IMR-90 (cell line): ENCODE results near the gene MRPL21. TPM values are rescaled to one million over a fixed set of nuclear protein-coding genes. Genes with fewer than 3 reads are reported as not detected.

Experiments
- ATAC-seq: fragments of 200-7000 bp; cut with Tn5 transposase; 2 replicates; pipeline ENCODE4 v1.9.1; 2020; ENCODE audit warnings: low read depth, mild to moderate bottlenecking, moderate library complexity
- BruUV-seq: library from RNA; stranded (reverse); fragments of 400-500 nt; replicated peaks from 2 replicates; lab custom pipeline; 2021; lab: Mats Ljungman, UMichigan
- CTCF ChIA-PET: fragments of 300-600 bp; formaldehyde crosslinking; extraction: SDS; loops from one replicate; lab custom pipeline; 2021; ENCODE audit warnings: antibody characterized with exemption; lab: Yijun Ruan, JAX
- POLR2A ChIA-PET: fragments of 300-600 bp; sonication (Branson Sonifier 250); formaldehyde crosslinking; loops from one replicate; lab custom pipeline; 2022; ENCODE audit warnings: antibody characterized with exemption; ENCODE audit not compliant: unreplicated experiment; lab: Charles Lee
- DNase-seq: peaks from one replicate; pipeline ENCODE4 v3.0.0; 2013
- H2AFZ ChIP-seq: replicated peaks from 2 replicates; pipeline ENCODE3; 2013; ENCODE audit warnings: low read length, mild to moderate bottlenecking; ENCODE audit not compliant: poor library complexity
- H2AK5ac ChIP-seq: 2 replicates; pipeline ENCODE4 v1.6.1; 2013; ENCODE audit warnings: low read depth, low read length, inconsistent platforms
- H2AK9ac ChIP-seq: replicated peaks from 2 replicates; pipeline ENCODE3; 2013; ENCODE audit warnings: mild to moderate bottlenecking, low read depth, low read length, moderate library complexity; ENCODE audit not compliant: poor library complexity
- H2BK120ac ChIP-seq: 2 replicates; pipeline ENCODE4 v1.6.1; 2013; ENCODE audit warnings: low read depth, low read length, inconsistent platforms
- H2BK15ac ChIP-seq: 3 replicates; pipeline ENCODE4 v1.6.1; 2013; ENCODE audit warnings: low read depth, low read length, inconsistent platforms
- H2BK20ac ChIP-seq: 2 replicates; pipeline ENCODE4 v1.6.1; 2013; ENCODE audit warnings: low read depth, mild to moderate bottlenecking, inconsistent platforms, low read length, moderate library complexity
- H2BK5ac ChIP-seq: 2 replicates; pipeline ENCODE4 v1.6.1; 2013; ENCODE audit warnings: mild to moderate bottlenecking, low read depth, low read length, inconsistent platforms; ENCODE audit not compliant: poor library complexity, severe bottlenecking
- H3K14ac ChIP-seq: replicated peaks from 2 replicates; pipeline ENCODE4 v1.6.1; 2013; ENCODE audit warnings: low read depth, low read length, inconsistent platforms
- H3K18ac ChIP-seq: 2 replicates; pipeline ENCODE4 v1.6.1; 2013; ENCODE audit warnings: low read depth, low read length, control low read depth
- H3K23ac ChIP-seq: 2 replicates; pipeline ENCODE4 v1.6.1; 2013; ENCODE audit warnings: low read depth, low read length, inconsistent platforms
- H3K27ac ChIP-seq: 2 replicates; pipeline ENCODE4 v1.5.1; 2013; ENCODE audit warnings: mild to moderate bottlenecking, control low read depth, low read length; ENCODE audit not compliant: insufficient read depth
- H3K27me3 ChIP-seq: 2 replicates; pipeline ENCODE4 v1.6.1; 2013; ENCODE audit warnings: low read length; ENCODE audit not compliant: control insufficient read depth, insufficient read depth
- H3K36me3 ChIP-seq: 2 replicates; pipeline ENCODE4 v1.6.1; 2013; ENCODE audit warnings: low read length, mixed read lengths; ENCODE audit not compliant: control insufficient read depth, insufficient read depth
- H3K4ac ChIP-seq: 2 replicates; pipeline ENCODE4 v1.6.1; 2013; ENCODE audit warnings: low read depth, low read length, inconsistent platforms
- H3K4me1 ChIP-seq: 2 replicates; pipeline ENCODE4 v1.6.1; 2013; ENCODE audit warnings: low read length, mixed read lengths; ENCODE audit not compliant: control insufficient read depth, insufficient read depth
- H3K4me2 ChIP-seq: 2 replicates; pipeline ENCODE4 v1.6.1; 2013; ENCODE audit warnings: low read depth, mild to moderate bottlenecking, control low read depth, low read length, moderate library complexity
- H3K4me3 ChIP-seq: 2 replicates; pipeline ENCODE4 v1.5.1; 2013; ENCODE audit warnings: low read depth, mild to moderate bottlenecking, control low read depth, low read length, moderate library complexity; ENCODE audit not compliant: insufficient read depth
- H3K56ac ChIP-seq: 2 replicates; pipeline ENCODE4 v1.6.1; 2013; ENCODE audit warnings: low read length, inconsistent platforms; ENCODE audit not compliant: insufficient read depth; ENCODE audit errors: extremely low read depth
- H3K79me1 ChIP-seq, 2 experiments: 2 replicates each; pipeline ENCODE4 v1.6.1; 2013; ENCODE audit warnings: low read length in 2 of 2, inconsistent platforms in 1 of 2, low read depth in 1 of 2
- H3K9ac ChIP-seq: 2 replicates; pipeline ENCODE4 v1.6.1; 2013; ENCODE audit warnings: low read depth, low read length, control low read depth
- H3K9me1 ChIP-seq: 2 replicates; pipeline ENCODE4 v1.6.1; 2013; ENCODE audit warnings: low read length, inconsistent platforms; ENCODE audit not compliant: insufficient read depth
- H3K9me3 ChIP-seq: 2 replicates; pipeline ENCODE4 v1.6.1; 2013; ENCODE audit warnings: low read length; ENCODE audit not compliant: control insufficient read depth, insufficient read depth
- H4K20me1 ChIP-seq: 2 replicates; pipeline ENCODE4 v1.6.1; 2013; ENCODE audit warnings: low read length, inconsistent platforms; ENCODE audit not compliant: insufficient read depth
- H4K5ac ChIP-seq: 2 replicates; pipeline ENCODE4 v1.6.1; 2013; ENCODE audit warnings: mild to moderate bottlenecking, low read depth, low read length, control low read depth
- H4K8ac ChIP-seq, 2 experiments: 2 replicates each; pipeline ENCODE4 v1.6.1; 2013; ENCODE audit warnings: low read depth in 2 of 2, low read length in 2 of 2, control low read depth in 1 of 2, inconsistent platforms in 1 of 2
- H4K91ac ChIP-seq: 2 replicates; pipeline ENCODE4 v1.6.1; 2013; ENCODE audit warnings: low read depth, low read length, inconsistent platforms; ENCODE audit not compliant: insufficient read depth
- CEBPB ChIP-seq: IDR thresholded peaks from 2 replicates; pipeline ENCODE4 v1.6.1; 2012; ENCODE audit warnings: low read depth, low read length, improper control_type of control experiment
- ELK1 ChIP-seq: fragments of 150-350 bp; IDR thresholded peaks from 2 replicates; pipeline ENCODE4 v1.6.1; 2016; ENCODE audit warnings: low read depth, mild to moderate bottlenecking, low read length, moderate library complexity, borderline replicate concordance
- RCOR1 ChIP-seq: IDR thresholded peaks from 2 replicates; pipeline ENCODE4 v1.6.1; 2012; ENCODE audit warnings: mild to moderate bottlenecking, low read length, improper control_type of control experiment; ENCODE audit not compliant: insufficient replicate concordance
- SMC3 ChIP-seq: fragments of 150-350 bp; IDR thresholded peaks from 2 replicates; pipeline ENCODE4 v1.6.1; 2016; ENCODE audit warnings: low read depth, mild to moderate bottlenecking, antibody characterized with exemption, low read length, moderate library complexity
- USF2 ChIP-seq: fragments of 150-350 bp; IDR thresholded peaks from 2 replicates; pipeline ENCODE4 v1.6.1; 2017; ENCODE audit warnings: mild to moderate bottlenecking, antibody characterized with exemption, low read length, low read depth
- WGBS, 2 experiments: methylation state at CpG; one replicate each; pipeline versions ENCODE4 v1.1.5 to v1.1.7; 2013; ENCODE audit warnings: missing lambda C conversion rate in 2 of 2; ENCODE audit not compliant: insufficient read length in 1 of 2; ENCODE audit errors: extremely low coverage in 2 of 2; 5-methylcytosine and 5-hydroxymethylcytosine counted together
- dilution Hi-C: fragments of 300-500 bp; cut with HindIII; formaldehyde crosslinking; loops from one replicate; pipeline ENCODE4 v1.14.3; 2018; ENCODE audit warnings: low sequenced_read_pairs; ENCODE audit not compliant: unreplicated experiment
- in situ Hi-C: fragments of 300-500 bp; cut with MboI; formaldehyde crosslinking; loops from 3 replicates; pipeline ENCODE4 v1.14.3; 2019; ENCODE audit warnings: low sequenced_read_pairs, inconsistent platforms, mixed read lengths
- intact Hi-C: fragments of 100-400 bp; cut with micrococcal nuclease; formaldehyde crosslinking; loops from 2 replicates; pipeline ENCODE4 v1.10.0; 2022
- polyA plus RNA-seq, 3 experiments: library from polyadenylated mRNA; depleted of rRNA; stranded (reverse); fragments of >200 nt; gene quantifications; 2 replicates each; pipeline ENCODE4 v1.2.3, GENCODE V29; 2012; ENCODE audit warnings: low replicate concordance in 1 of 3
- total RNA-seq: library from RNA; depleted of rRNA; stranded (reverse); fragments of >200 nt; gene quantifications from 2 replicates; pipeline ENCODE4 v1.2.3, GENCODE V29; 2012

The MRPL21 gene
- total and polyA plus RNA-seq, 2 of the 4 experiments (the other 2 are of a cell fraction) = 19.2 to 26.3 TPM

- Histone ChIP-seq H3K9me1 (peaks cover 4% of the 10 kb centered on the region; the same call in 1 of the 2 replicates), H3K4me1 (no peaks in the 10 kb centered on the region), H3K23ac (no peak overlapping the region), H2BK15ac (no peak overlapping the region), H3K9me3 (no peaks in the 10 kb centered on the region), H3K79me1 (no peaks in the 10 kb centered on the region), H2AK5ac (no peak overlapping the region), H3K4me2 (no peak overlapping the region), H3K14ac (no peak overlapping the region), H2AK9ac (no peak overlapping the region), H3K4me3 (no peak overlapping the region), H2BK120ac (no peak overlapping the region), H4K91ac (no peak overlapping the region), H3K18ac (no peak overlapping the region), H2BK5ac (no peak overlapping the region), H3K9ac (no peak overlapping the region), H3K36me3 (peaks cover 71% of the 10 kb centered on the region), H3K4ac (no peak overlapping the region), H4K20me1 (no peaks in the 10 kb centered on the region), H3K27me3 (no peaks in the 10 kb centered on the region), H4K5ac (no peak overlapping the region), H2AFZ (no peak overlapping the region), H4K8ac (no peak overlapping the region), H3K56ac (no peak overlapping the region), H3K27ac (no peak overlapping the region), H2BK20ac (no peak overlapping the region)
- TF ChIP-seq SMC3 (no peak), CEBPB (no peak), USF2 (no peak), ELK1 (no peak), RCOR1 (no peak)
- dilution Hi-C loops = no loop called here
- ChIA-PET POLR2A (no interaction called here), CTCF (no interaction called here)
- in situ Hi-C loops = loop anchor here (25.0 kb wide), 1 partner anchor 726 kb away; no protein-coding TSS in a partner anchor
- DNase-seq (no peak), ATAC-seq (no peak)
- 92% methylated on average over 2 of the region's 10 CpGs; no CpG with 5 or more reads in 1 of the 2 experiments for WGBS, 2 experiments
- BruUV-seq = no TSS peak
- intact Hi-C loops = no loop called here
Measured at GRCh38 chr11:68936358-68936636, 32.7 kb upstream of the MRPL21 start.
